Measurements from ENCODE around the gene TNFRSF14. TPM values are rescaled to one million over a fixed set of nuclear protein-coding genes. Genes with fewer than 3 reads are reported as not detected.
A peak's percentile ranks its signal among the peaks of the same experiment; 100 is the strongest.

The TNFRSF14 gene
- total RNA-seq, 2 donors from 2014 or later = 111 to 145 TPM

GRCh38 chr1:2560299-2561073, 4.3 kb downstream of the TNFRSF14 start:
- no peak overlapping the region for H3K4me3 ChIP-seq

DNA sequence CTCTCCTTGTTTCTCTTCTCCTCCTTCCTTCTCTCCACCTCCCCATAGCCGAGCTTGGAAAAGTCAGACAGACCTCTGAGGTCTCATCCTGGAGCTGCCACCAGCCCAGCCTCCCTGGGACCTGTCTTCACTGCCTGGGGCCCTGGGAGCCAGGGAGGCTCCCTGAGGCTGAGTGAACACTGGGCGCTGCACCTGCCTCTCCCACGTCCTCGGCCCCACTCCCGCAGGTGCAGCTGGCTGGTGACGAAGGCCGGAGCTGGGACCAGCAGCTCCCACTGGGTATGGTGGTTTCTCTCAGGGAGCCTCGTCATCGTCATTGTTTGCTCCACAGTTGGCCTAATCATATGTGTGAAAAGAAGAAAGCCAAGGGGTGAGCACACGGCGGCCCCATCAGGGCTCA, 5.3 kb downstream of the TNFRSF14 start:
- Histone ChIP-seq H3K36me3 (peaks cover 16% of the 10 kb centered on the region), H3K9me3 (no peaks in the 10 kb centered on the region), H3K4me1 (peaks cover 3% of the 10 kb centered on the region), H3K27ac (no peak overlapping the region), H3K4me3 (no peak overlapping the region), H3K27me3 (no peaks in the 10 kb centered on the region), H3K9ac (ENCODE audit: low read depth in 2 of 2, low read length in 2 of 2) (no peak overlapping the region)
- intact Hi-C loops (cut with DNase I) = no loop called here
- no peak for TF ChIP-seq CTCF (IDR thresholded peaks at IDR 0.05)
- DNase-seq = no peak

More at GRCh38 chr1:2560299-2561073, 4.3 kb downstream of the TNFRSF14 start:
- no peak for DNase-seq
- Histone ChIP-seq H3K9ac (ENCODE audit: low read depth in 2 of 2, low read length in 2 of 2) (no peak overlapping the region), H3K4me1 (peaks cover 3% of the 10 kb centered on the region), H3K36me3 (peaks cover 16% of the 10 kb centered on the region), H3K27ac (no peak overlapping the region), H3K9me3 (no peaks in the 10 kb centered on the region), H3K27me3 (no peaks in the 10 kb centered on the region)
- intact Hi-C loops (cut with DNase I) = no loop called here
- no peak for TF ChIP-seq CTCF (IDR thresholded peaks at IDR 0.05)

DNA sequence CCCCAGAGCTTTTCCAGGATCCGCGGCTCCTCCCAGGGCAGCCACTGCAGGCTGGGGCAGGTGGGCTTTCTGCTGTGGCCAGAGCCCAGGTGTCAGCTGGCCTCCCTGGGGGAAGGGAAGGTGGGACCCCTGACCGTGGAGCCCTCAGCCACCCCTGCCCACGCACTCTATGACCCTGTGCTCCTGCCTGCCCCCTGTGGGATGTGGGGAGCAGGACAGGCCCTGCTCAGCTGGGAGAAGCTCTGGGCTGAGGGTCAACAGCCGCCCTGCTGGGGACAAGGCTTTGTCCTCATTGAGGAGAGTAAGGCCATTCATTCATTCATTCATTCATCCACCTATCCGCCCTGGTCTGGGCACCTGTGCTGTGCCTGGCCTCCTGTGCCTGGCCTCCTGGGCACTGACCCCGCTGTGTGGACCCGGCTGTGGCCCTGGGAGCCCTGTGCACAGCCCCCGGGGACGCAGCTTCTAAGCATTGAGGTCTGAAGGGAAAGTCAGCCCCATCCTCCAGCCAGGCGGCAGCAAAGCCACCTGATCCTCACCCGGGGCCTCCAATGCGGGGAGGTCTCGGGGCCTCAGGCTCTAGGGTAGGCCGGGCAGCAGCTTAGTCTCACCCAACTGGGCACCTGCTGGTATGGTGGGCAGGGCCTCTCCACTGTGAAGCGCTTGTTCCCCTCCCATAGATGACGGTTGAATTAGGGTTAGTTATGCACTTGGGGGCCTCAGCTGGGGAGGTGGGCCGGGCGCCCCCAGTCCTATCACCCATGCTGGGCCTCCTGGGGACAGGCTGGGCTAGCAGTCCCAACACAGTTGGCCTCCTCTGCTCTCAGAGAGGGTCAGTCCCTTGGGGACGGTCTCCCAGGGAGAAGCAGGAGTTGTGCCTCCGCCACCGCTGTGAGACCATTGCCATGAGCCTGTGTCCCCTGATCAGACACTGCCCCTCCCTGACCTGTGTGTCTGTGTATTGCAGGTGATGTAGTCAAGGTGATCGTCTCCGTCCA, 6.0 kb downstream of the TNFRSF14 start:
- no peaks in the 10 kb centered on the region for H3K9me3 ChIP-seq
- H3K36me3 ChIP-seq = peaks cover 16% of the 10 kb centered on the region
- no peak overlapping the region for H3K27ac ChIP-seq
- H3K27me3 ChIP-seq = no peaks in the 10 kb centered on the region
- TF ChIP-seq CTCF (IDR thresholded peaks at IDR 0.05) = peak; percentile 46
- H3K9ac ChIP-seq (ENCODE audit: low read depth in 2 of 2, low read length in 2 of 2) = no peak overlapping the region
- no peak for DNase-seq
- intact Hi-C loops (cut with DNase I) = no loop called here
- H3K4me3 ChIP-seq = no peak overlapping the region
- H3K4me1 ChIP-seq = peaks cover 3% of the 10 kb centered on the region

DNA sequence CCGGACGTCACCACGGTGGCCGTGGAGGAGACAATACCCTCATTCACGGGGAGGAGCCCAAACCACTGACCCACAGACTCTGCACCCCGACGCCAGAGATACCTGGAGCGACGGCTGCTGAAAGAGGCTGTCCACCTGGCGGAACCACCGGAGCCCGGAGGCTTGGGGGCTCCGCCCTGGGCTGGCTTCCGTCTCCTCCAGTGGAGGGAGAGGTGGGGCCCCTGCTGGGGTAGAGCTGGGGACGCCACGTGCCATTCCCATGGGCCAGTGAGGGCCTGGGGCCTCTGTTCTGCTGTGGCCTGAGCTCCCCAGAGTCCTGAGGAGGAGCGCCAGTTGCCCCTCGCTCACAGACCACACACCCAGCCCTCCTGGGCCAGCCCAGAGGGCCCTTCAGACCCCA, 7.0 kb downstream of the TNFRSF14 start:
- H3K9me3 ChIP-seq = no peaks in the 10 kb centered on the region
- no peak for DNase-seq
- H3K27ac ChIP-seq = no peak overlapping the region
- intact Hi-C loops (cut with DNase I) = no loop called here
- H3K4me3 ChIP-seq = no peak overlapping the region
- peaks cover 3% of the 10 kb centered on the region for H3K4me1 ChIP-seq
- no peak for TF ChIP-seq CTCF (IDR thresholded peaks at IDR 0.05)
- H3K36me3 ChIP-seq = peaks cover 15% of the 10 kb centered on the region
- no peaks in the 10 kb centered on the region for H3K27me3 ChIP-seq
- H3K9ac ChIP-seq (ENCODE audit: low read depth in 2 of 2, low read length in 2 of 2) = no peak overlapping the region

DNA sequence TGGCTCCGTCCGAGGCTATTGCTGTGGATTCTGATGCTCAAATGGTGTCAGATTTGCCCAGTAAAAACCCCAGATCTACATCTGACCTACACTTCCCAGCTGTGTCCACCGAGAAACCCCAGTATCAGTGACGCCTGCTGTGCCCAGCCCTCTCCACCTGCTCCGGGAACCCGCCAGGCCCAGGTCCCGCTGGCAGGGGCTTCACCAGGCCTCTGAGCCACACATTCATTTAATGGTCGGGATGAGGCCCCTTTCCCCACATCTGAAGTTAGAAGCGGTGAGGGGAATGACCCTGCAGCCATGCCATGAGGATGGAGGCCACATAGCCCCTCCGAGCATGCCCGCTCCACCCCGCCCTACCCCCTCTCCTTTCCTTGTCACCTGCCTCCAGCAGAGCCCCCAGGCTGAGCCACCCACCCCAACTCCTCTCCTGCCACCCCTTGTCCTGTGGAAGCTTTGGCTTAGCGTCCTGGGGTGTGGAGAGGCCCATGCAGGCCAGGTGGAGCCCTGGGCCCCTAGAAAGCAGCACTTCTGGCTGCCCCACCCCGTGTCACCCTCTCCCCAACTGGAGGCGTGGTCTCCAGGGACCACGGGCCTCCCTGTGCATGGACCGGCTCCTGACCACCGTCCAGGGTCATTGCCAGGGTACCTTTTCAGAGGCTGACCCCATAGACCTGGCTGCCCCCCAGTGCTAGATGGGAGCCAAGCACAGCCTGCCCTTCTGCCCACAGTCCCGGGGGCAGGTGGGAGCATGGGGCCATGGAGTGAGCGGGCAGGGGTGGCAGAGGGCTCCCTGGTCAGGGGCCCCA, 8.0 kb downstream of the TNFRSF14 start:
- no peak for TF ChIP-seq CTCF (IDR thresholded peaks at IDR 0.05)
- Histone ChIP-seq H3K4me1 (peaks cover 3% of the 10 kb centered on the region), H3K36me3 (peaks cover 5% of the 10 kb centered on the region), H3K27ac (no peak overlapping the region), H3K9me3 (no peaks in the 10 kb centered on the region), H3K4me3 (no peak overlapping the region), H3K9ac (ENCODE audit: low read depth in 2 of 2, low read length in 2 of 2) (peak overlapping the region in 1 of 2 donors; percentile 71), H3K27me3 (no peaks in the 10 kb centered on the region)
- intact Hi-C loops (cut with DNase I) = no loop called here
- DNase-seq = no peak

Data from colonic mucosa (tissue), 4 donors.